ENCODE measurements around the gene DRD2.

The DRD2 gene

DNA sequence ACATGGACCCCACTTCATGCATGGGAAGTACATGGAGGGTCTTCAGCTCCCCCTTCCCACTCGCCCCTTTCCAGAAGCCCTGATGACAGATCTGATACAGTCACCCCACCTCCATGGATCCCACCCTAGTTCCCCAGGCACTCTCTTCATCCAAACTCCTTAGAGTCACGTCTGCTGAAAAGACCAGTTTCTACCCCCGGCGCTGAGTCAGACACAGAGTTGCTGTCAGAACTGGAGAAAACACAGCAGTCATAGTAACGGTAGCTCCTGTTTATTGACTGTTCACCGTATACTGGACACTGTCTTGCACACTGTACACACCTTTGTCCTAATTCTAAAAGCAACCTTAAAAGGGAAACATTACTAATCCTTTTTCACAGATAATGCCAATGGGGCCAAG lies 29.1 kb downstream of the DRD2 start:
- no peak for DNase-seq (ENCODE audit: low read depth, low spot score)

DNA sequence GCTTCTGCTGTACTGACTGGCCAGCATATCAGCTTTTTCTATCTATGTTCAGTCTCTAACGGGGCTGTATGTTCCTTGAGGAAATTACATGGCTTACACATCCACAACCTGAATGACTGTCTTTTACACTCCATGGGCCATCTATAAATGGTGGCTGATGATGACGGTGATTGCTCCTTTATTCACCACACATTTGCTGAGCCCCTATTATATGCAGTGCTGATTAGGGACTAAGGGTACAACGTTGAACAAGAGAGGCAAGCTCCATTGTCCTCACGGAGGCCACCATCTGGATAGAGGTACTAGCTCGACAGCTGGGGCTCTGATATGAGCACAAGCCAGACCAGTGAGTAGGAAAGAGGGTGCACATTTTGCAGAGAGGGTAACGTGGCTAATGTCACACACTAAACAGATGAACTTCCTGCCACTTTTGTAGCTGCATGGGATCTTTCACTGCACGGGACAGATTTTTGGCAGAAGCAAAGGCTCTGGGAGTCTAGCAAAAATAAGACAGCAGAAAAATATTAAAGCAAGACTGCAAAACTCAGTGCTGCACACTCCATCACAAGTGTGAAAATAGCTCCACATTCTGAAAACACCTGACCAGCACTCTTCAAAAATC lies 30.6 kb downstream of the DRD2 start:
- no peak for DNase-seq (ENCODE audit: low read depth, low spot score)

DNA sequence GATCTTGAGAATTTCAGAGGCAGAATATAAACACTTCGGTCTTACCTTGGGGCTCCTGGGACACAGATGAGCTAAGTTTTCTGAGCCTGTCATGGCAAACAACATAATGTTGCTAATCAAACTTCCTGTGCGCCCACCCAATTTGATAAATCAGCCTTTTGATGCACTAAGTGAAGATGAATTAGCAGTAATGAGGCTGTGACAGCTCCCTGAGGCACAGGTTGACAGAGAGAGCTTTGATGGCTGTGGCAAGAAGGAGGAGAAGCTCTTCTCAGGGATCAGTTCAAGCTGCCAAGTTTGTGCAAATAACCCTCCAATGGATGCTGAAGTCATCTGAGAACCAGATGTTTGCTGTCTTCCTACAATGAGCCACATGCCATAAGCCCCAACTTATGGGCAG lies 34.4 kb downstream of the DRD2 start:
- DNase-seq (ENCODE audit: low read depth, low spot score) = no peak

DNA sequence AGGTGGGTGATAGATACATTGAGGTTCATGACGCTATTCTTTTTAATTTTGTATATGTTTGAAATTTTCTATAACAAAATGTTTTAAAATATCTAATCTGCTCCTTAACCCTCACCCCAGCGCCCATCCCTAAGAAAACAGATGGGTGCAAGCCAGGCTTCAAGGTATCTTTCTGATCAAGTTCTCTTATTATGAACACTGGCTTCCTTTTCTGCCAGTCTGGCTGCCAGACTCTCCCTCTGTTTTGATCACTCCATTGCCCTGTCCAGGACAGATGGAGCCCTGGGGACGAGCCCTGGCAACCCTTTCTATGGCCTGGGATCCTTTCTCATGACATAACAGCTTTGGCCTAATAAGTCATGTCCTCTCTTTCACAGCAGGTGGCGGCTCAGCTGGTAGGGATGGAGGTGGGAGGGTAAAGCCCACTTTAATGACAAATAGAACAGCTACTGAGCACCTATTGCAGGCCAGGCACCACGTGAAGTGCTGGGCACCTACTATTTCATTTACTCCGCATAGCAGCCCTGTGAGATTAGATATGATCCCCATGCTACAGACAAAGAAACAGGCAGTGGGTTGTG lies 38.4 kb downstream of the DRD2 start:
- DNase-seq (ENCODE audit: low read depth, low spot score) = no peak

DNA sequence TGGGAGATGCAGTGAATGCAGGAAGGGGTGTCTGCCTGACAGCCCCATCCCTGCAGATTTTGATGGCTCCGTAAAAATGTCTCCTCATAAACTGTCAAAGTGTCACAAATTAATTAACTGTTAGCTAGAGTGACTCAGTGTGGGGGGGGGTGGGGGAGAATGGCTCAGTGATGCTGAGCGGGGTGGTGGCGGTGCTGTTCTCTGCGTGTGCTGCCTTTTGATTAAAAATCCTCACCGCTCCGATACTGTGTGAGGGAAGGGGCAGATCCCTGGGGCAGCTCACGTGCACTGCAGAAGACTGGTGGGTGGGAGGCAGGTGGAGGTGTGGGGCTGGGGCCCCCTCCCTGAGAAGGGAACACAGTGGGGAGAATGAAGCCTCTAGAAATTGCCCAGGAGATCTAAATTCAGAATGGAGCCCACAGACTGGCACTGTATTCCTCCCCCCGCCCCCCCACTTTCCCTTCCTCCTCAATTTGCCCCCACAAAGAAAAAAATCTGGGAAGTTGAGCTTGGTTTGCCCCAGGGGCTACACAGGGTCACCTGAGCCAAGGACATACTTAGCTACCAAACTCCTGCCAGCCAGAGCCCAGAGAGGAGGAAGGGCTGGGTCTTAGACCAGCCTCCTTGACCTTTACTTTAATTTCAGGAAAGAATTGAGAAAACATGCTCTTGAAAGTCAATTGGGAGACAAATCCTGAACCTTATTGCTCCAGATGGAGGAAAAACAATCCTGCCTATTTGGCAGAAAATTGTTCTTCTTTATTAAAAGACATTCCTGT lies 39.8 kb downstream of the DRD2 start:
- no peak for DNase-seq (ENCODE audit: low read depth, low spot score)

DNA sequence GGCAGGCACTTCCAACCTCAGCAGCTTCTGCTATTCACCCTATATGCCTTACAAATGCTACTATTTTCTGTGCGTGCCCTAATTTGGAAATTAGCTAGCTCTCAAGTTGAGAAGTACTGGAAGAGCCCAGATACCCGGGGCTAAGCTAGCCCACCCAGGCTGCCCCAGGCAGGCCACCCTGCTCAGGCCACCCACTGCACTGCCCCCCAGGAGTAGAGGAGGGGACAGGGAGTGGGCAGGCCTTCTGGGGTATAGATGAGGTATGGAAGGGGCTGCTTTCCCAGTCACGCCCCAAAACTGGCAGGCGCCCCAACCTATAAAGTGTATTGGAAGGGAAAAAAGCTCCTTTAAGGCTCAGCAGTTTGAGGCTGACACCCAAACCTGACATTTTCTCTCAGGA lies 43.5 kb downstream of the DRD2 start:
- DNase-seq (ENCODE audit: low read depth, low spot score) = no peak

DNA sequence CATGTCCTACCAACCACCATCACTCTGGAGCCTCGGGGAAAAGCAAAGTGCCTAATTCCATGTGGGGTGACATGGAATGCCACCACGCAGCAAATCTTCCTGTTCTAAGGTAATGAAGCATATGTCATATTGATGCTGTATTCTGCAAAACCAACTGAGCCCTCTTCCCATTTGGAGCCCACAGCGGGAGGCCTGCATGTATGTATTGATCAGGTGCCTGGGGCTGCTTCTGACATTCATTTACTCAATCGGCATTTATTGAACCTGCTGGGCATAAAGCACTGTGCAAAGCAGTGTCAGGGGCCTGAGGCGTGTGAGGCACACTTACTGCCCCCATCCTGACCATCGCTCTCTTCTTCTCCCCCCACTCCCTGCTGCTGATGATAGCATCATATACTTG lies 48.5 kb downstream of the DRD2 start:
- no peak for DNase-seq (ENCODE audit: low read depth, low spot score)

DNA sequence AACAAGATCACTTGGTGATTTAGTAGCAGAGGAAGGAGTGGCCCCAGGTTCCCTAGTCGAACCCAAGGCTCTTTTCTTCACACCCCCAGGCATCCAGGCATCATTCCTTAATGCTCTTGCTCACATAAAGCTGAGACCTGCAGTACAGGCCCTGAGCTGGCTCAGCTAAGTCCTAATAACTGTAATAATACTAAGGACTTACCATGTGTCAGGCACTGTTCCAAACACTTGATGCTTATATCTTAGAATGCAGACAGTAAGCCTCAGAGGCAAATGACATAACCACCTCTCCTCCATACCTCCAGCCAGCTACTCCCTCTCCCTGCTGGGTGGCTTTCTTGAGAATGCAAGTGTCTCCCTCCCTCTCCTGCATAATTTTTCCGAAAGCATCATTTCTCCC lies 54.4 kb downstream of the DRD2 start:
- no peak for DNase-seq (ENCODE audit: low read depth, low spot score)

DNA sequence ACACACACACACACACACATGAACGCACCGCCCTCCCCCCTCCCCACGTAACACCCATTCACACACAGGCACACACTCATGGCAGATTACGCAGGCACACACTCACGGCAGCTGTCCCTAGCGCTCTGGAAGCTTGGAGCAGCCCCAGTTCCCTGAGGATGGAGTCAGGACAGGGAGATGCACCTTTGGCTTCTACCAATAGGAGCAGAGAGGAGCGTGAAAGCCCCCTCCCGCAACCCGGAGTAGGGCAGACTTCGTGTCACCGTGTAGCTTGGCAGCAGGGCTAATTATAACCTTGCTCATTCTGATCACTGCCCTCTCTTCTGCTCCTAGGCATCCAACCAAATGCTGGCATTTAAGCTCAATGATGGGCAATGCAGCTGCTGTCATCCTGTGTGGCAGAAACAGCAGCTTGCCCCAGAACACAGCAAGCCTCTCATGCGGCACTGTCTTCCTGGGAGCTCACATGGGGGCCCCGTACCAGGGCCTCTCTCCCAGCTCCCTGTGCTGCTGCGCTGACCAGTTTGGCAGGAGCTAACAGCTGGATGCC lies 55.7 kb downstream of the DRD2 start:
- DNase-seq (ENCODE audit: low read depth, low spot score) = no peak

DNA sequence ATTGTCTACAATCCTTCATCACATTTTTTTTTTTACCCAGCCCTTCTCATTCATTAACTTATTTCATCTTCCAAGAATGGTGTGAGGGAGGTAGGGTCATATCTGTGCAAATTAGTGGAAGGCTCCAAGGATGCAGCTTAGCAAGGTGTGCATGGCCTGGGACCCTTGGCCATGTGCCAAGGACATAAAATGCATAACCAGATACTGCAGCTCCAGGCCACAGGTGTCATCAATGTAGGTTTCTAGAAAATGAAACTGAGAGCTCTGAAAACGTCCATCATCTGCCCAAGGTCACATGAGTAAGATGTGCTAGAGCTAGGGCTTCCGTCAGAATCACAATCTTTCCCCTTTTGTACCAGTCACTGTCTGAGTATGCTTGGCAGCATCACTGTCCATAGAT lies 57.8 kb downstream of the DRD2 start:
- no peak for DNase-seq (ENCODE audit: low read depth, low spot score)

DNA sequence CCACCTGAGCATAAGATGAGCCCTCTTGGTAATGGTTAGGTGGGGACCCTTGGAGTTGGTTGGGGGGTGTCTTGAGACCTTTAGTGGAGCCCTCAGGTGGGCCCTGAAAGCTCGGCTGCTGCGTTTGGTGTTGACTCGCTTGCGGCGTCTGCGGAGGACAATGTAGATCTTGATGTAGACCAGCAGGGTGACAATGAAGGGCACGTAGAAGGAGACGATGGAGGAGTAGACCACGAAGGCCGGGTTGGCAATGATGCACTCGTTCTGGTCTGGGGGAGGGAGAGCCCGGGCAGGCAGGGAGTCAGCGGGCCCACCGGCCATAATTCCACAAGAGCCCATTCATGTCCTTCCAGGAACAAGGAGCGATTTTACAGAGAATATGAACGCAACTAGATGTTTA lies 59.9 kb downstream of the DRD2 start:
- no peak for DNase-seq (ENCODE audit: low read depth, low spot score)

DNA sequence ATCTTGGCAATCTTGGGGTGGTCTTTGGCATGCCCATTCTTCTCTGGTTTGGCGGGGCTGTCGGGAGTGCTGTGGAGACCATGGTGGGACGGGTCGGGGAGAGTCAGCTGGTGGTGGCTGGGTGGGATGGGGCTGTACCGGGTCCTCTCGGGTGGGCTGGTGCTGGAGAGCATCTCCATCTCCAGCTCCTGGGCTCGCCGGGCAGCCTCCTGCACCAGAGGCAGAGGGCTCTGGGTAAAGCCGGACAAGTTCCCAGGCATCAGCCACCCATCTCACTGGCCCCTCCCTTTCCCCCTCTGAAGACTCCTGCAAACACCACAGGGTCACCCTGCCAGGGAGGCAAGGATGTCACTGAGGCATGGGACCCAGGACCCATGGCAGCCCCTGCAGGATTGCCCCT lies 62.5 kb downstream of the DRD2 start:
- DNase-seq (ENCODE audit: low read depth, low spot score) = no peak

DNA sequence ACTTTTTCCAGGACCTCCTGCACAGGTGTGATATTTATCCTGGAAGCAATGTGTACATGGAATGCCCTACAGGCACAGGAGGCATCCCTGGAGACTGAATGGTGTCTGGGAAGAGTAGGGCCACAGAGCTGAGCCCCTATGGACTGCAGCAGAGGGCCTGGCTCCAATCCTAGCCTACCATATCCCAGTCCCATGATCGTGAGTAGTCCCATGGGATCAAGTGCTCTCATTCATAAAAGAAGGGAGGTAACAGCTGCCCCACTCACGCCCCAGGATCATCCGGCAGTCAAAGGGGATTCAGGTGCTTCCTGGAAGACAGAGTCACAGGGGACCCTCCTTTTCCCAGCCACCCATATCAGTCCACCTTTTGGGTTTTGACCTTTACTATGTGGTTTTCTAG lies 63.7 kb downstream of the DRD2 start:
- no peak for DNase-seq (ENCODE audit: low read depth, low spot score)

DNA sequence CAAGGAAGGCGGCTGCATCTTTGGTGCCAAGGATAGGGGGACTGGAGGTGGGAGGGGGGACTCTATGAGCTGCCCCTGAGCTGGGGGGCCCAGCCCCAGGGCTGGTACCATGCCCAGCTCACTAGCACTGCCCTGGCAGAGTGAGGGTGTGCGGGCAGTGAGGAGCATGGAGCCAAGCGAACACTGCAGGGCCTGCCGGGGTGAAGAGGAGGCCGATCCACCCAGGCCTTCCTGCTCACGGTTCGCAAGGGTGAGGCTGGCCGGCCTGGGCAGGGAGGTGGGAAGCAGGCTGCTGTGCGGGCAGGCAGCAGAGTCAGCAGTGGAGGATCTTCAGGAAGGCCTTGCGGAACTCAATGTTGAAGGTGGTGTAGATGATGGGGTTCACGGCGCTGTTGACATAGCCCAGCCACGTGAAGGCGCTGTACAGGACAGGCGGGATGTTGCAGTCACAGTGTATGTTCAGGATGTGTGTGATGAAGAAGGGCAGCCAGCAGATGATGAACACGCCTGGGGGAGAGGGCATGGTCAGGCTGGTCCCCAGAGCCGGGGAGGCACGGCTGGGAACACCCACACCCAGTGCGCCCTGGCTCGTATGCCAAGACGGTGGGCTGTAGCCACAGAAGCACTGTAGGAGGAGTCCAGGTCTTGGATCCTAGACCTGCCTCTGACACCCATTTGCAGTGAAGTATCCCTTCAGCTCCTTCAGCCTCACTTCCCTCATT lies 64.6 kb downstream of the DRD2 start:
- no peak for DNase-seq (ENCODE audit: low read depth, low spot score)

DNA sequence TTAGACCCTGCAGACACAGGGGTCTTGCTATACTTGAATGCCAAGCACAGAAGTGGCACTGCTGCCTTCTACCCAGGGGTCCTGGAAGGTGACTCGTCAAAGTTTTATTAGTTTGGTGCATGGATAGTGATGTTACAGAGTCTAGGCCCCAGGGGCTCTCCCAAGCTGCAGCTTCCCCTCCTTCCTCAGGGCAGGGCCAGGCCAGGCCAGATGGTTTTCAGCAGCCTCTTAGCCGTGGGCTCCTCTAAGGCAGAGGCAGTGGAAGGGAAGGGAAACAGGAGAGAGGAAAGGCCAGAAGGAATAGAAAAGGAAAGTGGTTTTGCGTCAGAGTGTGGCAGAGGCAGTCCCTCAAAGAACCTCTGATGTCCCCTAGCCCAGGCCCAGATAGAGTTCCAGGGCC lies 65.7 kb downstream of the DRD2 start:
- DNase-seq (ENCODE audit: low read depth, low spot score) = no peak

DNA sequence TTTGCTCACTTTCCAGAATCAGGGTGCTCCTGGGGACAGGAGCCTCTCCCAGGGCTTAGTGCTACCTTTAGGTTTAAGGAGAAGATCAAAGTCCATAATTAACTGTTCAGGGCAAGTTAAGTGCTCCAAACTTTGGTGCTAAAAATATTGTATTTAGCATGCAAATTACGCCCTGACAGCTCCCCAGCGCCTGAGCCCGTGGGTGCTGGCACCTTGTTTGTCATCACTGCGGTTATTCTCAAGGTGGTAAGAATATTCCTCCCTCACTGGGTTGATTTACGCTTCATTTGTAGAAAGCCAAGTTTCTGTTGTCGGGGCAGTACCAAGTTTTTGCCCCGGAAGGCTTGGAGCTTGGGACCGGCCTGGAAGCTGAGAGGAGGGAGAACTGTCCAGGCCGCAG lies 66.3 kb downstream of the DRD2 start:
- DNase-seq (ENCODE audit: low read depth, low spot score) = no peak

DNA sequence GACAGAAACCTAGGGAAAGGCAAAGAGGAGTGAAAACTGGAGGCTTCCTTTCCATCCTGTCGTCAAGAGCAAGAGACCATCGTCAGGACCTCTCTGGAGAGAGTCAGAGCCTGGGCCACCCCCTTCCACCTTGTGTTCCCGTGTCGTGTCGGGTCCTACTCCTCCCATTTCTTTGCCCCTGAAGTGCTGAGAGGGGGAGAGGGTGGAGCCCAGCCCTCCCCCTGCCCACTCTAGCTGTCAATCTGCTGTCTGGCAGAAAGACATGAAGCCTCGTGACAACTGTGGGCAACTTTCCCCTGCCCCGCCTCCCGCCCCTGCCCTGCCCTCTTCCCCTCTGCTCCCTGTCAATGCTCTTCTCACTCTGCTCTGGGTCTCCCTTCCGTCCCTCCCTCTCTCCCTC lies 67.0 kb downstream of the DRD2 start:
- no peak for DNase-seq (ENCODE audit: low read depth, low spot score)

DNA sequence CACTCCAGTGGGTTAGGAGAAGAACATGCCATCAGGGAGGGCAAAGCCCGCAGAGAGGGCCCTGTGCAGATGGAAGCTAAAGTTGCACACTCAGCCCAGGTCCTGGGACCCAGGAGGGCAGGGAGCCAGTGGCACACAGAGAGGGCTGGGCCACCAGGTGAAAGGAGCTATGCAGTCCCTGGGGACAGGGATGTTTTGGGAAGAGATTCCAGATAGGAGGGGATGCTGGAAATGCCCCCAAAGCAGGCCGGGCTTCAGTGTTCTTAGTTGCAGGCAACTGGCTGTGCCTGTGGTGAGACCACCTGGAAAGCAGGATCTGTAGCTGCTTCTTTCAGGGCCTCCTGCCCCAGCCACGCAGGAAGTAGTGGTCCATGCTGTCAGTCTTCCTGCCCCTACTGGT lies 68.0 kb downstream of the DRD2 start:
- DNase-seq (ENCODE audit: low read depth, low spot score) = no peak

DNA sequence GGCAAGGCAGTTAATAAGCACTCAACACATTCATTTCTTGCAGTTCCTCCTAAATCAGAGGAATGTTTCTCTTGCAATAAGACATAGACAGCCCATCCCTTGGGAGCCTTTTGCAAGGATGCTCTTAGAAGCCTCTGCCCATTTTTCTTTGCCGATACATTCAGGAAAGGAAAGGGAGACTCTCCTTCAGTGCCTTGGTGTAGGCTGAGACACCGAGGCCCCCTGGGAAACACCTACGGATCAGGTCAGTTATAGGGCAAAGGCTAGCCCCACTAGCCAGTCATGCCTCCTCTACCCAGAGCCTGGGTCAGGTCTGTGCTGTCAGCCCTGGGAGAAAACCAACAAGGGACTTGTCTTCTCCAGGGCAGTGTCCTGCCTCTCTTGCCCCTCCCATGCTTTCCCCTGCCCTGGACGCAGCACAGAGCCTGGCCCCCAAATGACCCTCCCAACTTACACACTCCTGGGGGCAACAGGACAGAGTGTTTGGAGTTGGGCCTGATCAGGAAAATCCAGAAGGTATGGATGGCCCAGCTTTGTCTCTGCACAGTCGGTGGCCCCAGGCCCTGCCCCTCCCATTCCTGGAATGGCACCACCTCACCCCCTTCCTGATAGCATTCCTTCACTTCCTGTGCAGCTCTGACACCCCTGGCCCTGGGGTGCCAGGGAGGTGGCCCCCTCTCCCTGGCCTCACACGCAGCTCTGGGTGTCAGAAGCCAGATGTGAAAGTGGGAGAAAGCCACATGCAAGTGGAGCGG lies 69.3 kb downstream of the DRD2 start:
- no peak for DNase-seq (ENCODE audit: low read depth, low spot score)

DNA sequence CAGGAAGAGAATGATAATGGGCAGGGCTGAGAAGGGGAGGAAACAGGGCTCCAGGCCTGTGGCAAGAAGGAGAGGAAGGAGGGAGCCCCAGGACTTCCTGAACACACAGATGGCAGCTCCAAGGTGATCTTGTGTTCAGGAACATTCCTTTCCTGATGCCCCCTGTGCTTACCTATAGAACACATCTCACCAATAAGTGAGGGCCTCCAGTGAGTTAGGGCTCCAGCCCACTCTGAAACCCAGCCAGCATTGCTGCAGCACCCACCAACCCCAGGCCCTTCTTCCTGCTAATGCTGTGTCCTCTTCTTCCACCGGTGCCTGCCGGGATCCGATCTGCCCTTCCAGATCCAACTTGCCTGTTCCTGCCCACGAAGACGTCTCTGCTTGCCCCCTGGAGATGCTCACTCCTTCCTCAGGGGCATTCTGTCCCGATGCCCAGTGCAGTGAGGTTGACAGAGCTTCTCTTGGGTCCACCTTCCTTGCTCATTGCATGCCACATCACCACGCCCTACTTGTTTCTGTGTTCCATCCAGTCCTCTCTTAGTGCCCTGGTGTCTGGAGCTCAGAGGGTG lies 70.3 kb downstream of the DRD2 start:
- no peak for DNase-seq (ENCODE audit: low read depth, low spot score)

DNA sequence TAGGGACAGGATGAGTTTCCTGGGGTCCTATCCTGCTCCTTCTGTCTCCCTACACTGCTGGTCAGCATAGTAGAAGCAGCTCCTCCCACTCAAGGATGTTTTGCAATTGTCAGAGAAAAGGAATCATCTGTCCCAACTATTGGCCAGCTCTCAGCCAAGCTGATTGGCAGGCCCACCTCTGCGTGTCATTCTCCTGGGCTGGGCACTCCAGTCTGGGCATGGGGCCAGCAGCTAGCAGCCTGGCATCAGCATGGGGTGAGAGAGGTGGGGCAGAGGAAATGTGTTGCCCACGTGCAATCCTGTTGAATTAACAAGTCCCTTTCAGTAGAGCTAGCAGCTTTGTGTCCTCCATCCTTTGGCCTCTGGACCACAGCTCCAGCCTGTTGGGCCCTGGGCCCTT lies 73.5 kb downstream of the DRD2 start:
- DNase-seq (ENCODE audit: low read depth, low spot score) = no peak

Data from activated naive CD8-positive, alpha-beta T cell treated with anti-CD3 and anti-CD28 coated beads, Interleukin-2, amount 50 U/mL, for 16 hours (primary cell).